GM18498 (cell line): ENCODE data around the gene SIGMAR1.
A peak's percentile ranks its signal among the peaks of the same experiment; 100 is the strongest.
"Not testable (repeated sequence)": the region's sequence is repeated elsewhere in the genome, so short reads cannot be mapped to it uniquely, and the experiment has no call there.

Source experiments
- ATAC-seq: cut with Tn5 transposase; IDR thresholded peaks from one replicate; pipeline ENCODE4 v1.9.1; 2021; ENCODE audit warnings: mild to moderate bottlenecking, moderate library complexity; ENCODE audit not compliant: unreplicated experiment

The SIGMAR1 gene

DNA sequence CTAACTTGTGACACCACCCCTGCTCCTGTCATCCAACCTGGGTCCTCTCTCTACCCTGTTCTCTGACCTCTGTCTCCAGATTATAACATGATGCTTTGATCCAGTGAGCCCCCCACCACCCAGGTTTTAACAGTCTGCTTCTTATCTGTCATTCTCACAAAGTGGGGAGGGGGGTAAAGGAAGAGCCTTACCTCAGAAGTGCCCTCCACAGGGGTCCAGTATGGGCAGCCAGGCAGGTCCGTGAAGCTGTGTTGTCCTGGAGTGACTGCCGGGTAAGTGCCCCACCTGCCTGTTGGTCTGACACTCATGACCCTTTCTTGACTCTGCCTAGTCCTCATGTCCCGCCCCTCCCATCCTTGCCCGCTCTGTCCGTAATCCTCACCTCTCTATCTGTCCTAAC is 17.8 kb upstream of the SIGMAR1 start:
- ATAC-seq: no peak

- ATAC-seq: no peak
Measured at GRCh38 chr9:34654323-34655051, 16.9 kb upstream of the SIGMAR1 start.

DNA sequence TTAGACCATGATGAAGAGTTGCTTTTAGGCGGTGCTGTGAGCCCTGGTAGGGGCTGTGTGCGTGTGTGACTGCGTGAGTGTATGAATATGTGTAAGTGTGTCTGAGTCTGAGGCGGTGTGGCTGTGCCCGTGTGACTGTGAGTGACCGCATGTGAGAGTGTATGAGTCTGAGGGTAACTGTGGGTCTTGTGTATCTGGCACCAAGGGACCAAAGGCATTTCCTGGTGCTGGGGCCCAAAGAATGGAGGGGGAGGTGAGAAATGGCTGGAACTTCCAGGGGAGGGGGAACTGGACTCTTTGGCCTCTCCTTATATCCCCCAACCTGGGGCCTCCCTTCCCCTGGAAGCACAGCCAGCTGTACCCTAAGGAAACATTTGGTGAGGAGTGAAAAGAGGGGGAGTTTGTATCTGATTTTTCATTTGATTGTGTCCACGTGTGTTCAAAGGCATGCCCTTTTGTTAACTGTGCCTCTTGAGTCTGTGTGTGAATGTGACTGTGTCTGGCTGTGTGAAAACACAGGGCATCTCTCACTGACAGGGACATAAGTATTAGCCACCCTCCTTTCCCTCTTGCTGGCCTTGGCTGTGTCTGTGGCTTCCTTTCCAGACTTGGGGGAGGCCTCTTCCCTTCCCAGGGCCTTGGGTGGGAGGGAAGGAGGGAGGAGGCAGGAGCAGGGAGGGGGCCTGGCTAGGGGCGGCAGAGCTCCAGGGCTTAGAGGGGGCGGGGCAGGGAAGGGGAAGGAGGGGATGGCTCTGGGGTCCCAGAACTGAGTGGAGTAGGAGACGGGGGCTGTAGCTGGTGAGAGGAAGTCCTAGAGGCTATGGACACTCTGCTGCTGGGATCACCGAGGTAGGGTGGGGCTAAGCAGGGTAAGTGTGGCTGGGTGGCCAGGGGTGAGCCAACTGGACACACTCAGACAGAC is 15.8 kb upstream of the SIGMAR1 start:
- ATAC-seq: no peak

- no peak for ATAC-seq
Measured at GRCh38 chr9:34652602-34653000, 15.0 kb upstream of the SIGMAR1 start.

- no peak for ATAC-seq
Measured at GRCh38 chr9:34651876-34652601, 14.5 kb upstream of the SIGMAR1 start, which contains the start of gene IL11RA. Gene IL11RA, plus strand, starts transcription at chr9:34652185. Its CDS starts 3,033 bp downstream, at chr9:34655218.

DNA sequence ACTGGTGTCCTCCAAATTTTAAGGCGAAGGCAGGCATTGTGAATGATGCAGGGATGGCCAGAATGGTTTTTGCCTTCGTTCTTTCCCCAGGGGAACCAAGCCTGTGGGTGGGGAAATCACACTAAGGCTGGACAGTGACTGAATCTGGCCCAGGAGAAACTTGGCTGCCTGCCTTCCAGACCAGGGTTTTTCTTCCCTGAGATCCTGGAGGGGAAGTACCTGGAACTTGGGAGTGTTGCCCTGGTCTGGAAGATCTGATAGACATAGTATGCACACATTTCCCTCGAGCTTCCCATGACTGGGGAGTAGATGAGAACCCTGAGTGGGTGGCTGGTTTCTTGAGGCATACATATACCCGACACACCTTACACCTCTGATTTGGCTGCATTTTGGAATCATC is 13.7 kb upstream of the SIGMAR1 start:
- ATAC-seq: no peak

- no peak for ATAC-seq
Measured at GRCh38 chr9:34650816-34651215, 13.2 kb upstream of the SIGMAR1 start.

DNA sequence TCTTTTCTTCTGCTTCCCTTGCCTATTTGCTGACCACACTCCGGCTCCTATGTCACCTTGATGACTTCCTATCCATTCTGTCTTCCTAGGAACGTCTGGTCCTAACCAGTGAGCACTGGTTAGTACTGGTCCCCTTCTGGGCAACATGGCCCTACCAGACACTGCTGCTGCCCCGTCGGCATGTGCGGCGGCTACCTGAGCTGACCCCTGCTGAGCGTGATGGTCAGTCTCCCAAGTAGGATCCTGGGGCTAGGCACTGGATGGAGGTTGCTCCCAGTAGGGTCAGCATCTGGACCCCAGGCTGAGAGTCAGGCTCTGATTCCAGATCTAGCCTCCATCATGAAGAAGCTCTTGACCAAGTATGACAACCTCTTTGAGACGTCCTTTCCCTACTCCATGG is 11.1 kb upstream of the SIGMAR1 start:
- no peak for ATAC-seq

- no peak for ATAC-seq
Measured at GRCh38 chr9:34647651-34648050, 10.1 kb upstream of the SIGMAR1 start.

DNA sequence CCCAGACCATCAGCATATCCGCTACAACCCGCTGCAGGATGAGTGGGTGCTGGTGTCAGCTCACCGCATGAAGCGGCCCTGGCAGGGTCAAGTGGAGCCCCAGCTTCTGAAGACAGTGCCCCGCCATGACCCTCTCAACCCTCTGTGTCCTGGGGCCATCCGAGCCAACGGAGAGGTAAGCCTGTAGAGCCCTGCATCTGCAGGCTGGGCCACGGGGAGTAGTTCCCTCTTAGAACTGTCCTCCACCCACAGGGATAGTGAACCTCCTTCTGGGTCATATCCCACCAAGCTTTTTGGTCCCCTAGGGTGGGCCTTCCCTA is 9.5 kb upstream of the SIGMAR1 start:
- no peak for ATAC-seq

DNA sequence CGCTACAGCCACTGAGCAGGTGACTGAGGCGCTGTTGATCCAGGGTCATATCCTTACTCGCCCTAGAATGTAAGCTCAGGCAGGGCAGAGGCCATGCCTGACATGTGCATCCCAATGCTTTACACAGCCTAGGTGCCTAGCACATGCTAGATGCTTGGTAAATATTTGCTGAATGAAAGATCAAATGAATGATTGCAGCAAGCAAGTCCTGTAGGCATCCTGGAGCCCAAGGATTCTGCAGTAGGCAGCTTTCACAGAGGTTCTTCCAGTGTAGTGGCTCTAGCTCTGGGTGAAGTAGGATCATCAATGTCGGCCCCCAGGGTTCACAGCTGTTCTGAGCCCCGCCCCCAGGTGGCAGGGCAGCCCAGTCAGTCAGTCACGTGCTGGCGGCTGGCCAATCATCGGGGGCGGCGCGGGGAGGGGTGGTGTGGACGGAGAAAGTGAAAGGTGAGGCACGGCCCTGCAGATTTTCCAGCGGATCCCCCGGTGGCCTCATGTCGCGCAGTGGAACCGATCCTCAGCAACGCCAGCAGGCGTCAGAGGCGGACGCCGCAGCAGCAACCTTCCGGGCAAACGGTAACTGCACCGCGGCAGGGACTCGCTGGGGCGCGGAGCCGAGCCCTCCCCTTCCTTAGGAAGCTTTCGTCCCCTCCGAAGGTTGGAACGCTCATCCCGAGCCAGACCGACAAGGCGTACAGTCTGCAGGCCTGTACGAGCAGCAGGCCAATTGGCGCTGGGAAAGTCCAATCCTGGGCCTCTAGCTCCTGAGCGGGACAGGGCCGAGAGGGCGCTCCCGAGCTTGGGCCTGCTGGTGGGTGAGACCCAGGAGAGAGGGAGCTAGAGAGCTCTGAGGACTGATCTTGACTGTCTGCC is 8.9 kb upstream of the SIGMAR1 start, which contains the start of gene GALT:
Gene GALT (plus strand): TSS at position 465 of the 873 bp plus-strand sequence. CDS start 30 bp downstream, at position 495.
- peak; percentile 91 for ATAC-seq

DNA sequence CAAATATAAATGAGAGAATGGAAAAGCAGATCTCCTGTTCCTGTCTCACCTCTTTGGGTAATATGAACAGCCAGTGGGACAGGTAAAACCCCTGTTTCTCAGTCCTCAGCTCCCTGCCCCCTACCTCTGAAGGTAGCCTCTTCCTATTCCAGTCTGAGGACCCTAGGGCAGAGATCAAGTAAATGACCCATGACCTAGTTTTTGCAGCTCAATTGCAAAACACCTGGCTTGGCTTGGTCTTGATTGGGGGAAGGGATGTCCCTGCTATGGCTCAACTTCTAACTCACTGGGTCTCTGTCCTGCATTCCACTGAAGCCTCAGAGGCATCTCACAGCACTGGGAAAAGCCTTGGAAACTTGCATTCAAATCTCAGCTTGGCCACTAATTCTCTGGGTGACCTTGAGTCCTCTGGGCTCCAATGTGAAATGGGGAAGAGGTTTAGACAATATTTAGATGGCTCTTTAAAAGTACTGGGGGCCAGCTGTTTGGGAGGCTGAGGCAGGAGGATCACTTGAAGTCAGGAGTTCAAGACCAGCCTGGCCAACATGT is 7.3 kb upstream of the SIGMAR1 start:
- ATAC-seq: no peak

- ATAC-seq: no peak
Measured at GRCh38 chr9:34642679-34643078, 5.1 kb upstream of the SIGMAR1 start.

GRCh38 chr9:34639322-34639721 is 1.7 kb upstream of the SIGMAR1 start:
- ATAC-seq: not testable (repeated sequence)

DNA sequence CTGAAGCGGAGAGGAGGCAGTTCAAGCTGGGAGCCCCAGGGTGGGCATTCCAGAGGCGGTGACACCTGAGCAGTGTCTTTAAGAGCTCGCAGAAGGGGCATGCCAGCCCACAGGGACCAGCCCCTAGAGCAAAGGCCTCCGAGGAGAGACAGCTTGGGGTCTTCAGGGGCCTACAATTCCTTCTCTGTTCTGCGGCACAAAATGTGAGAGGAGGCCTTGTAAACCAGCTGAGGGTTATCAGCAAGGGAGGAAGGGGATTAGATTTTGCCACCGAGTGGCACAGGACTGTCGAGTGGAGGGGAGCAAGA is 505 bp upstream of the SIGMAR1 start:
- no peak for ATAC-seq

DNA sequence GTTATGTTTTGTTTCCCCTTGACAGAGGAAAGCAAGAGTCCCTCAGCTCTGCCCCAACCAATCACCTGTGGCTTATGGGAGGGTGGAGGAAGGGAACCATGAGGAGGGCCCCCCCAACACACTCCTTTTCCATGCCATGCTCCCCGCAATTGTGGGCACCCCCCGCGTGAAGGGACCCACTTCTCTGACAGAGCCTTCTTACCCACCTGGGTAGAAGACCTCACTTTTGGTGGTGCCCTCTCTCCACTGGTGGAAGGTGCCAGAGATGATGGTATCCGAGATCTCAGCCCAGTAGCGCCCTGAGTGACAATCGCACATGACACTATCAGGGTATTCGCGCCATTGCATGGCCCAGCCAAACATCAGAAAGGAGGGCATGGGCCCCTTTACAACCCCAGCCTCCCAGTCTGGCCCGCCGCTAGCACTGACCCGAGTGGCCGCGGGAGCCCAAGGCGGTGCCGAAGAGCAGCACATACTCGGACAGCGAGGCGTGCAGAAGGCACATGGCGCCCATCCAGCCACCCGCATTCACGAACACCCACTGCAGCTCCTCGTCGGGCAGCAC is 714 bp downstream of the SIGMAR1 start:
- ATAC-seq: no peak

DNA sequence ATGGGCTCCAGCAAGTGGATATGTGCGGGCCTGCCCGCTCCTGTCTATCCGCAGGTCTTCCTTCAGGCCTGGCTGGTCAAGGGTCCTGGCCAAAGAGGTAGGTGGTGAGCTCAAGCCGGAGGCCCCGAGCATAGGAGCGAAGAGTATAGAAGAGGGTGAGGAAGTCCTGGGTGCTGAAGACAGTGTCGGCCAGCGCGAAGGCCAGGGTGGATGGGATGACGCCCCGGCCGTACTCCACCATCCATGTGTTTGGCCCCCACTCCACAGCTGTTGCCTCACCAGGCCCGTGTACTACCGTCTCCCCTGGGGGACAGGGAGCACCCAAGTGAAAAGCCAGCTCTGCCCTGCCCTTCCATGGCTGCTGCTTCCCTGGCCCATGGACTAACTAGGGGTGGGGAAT is 2.0 kb downstream of the SIGMAR1 start:
- no peak for ATAC-seq

DNA sequence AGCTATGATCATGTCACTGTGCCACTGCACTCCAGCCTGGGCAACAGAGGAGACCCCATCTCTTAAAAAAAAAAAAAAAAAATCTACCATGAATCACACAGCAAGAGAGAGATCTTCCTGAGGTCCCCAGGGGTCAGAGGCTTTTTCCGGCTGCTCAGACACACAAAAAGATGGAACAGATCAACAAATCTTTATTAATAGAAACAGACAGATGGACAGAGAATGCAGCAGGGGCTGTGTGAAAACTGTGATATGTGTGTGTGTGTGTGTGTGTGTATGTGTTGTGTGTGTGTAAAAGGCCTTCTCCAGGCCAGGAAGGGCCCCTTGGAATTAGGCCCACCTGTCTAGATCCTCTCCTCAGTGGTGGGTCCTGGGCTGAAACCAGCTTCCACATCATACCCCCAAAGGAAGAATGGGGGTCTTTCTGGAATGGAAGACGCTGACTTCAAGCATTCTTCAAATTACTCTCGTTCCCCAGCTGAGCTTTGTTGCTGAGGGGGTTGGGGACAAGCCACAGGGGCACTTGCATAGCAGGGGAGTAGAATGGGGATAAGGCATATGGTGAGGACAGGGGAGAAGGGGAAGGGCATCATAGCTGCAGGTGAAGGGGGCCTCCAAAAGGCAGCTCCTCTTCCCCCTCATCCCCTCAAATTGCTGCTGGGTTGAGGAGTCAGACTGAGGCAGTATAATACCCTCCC is 2.9 kb downstream of the SIGMAR1 start:
- ATAC-seq: no peak

DNA sequence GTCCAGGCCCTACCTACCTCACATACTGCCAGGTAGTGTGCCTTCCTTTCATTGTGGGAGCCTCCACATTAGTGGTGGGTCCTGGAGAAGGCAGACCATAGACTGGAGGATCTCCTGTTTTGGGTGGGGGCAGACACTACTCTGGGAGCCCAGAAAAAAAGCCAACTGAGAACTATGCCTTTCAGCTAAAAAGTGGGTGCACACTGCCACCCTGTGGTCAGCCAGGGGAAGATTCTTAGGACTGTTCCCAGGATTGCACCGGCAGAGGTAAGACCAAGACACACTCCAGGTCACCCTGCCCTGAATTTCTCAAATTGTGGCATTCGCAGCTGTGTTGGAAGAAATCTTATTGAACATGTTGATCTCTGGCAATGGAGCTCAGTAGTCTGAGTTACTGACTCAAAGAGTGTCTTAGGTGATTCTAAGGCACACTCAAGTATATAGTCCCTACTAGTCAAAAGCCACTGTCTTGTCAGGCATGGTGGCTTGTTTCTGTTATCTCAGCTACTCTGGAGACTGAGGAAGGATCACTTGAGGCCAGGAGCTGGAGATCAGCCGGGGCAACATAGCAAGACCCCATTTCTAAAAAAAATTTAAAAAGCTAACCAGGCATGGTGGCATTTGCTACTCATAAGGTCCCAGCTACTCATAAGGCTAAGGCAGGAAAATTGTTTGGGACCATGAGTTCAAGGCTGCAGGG is 3.6 kb downstream of the SIGMAR1 start:
- peak; percentile 39 for ATAC-seq
